Left ventricle myocardium inferior (tissue), 1 donor: ENCODE results near the gene TSPAN13. TPM values are rescaled to one million over a fixed set of nuclear protein-coding genes. Genes with fewer than 3 reads are reported as not detected.

Experiments used
- DNase-seq: peaks from one replicate; pipeline ENCODE4 v3.0.0-alpha.2; 2020
- H3K27ac ChIP-seq: fragments of 200-600 bp; replicated peaks from 2 replicates; pipeline ENCODE4 v1.8.0; 2021
- H3K27me3 ChIP-seq: fragments of 200-600 bp; 2 replicates; pipeline ENCODE4 v1.8.0; 2021; ENCODE audit warnings: low read depth
- H3K36me3 ChIP-seq: fragments of 200-600 bp; 2 replicates; pipeline ENCODE4 v1.8.0; 2021
- H3K4me1 ChIP-seq: fragments of 200-600 bp; 2 replicates; pipeline ENCODE4 v1.8.0; 2021
- H3K4me3 ChIP-seq: fragments of 200-600 bp; 2 replicates; pipeline ENCODE4 v1.8.0; 2021; ENCODE audit warnings: mild to moderate bottlenecking, moderate library complexity
- H3K9me3 ChIP-seq: fragments of 200-600 bp; replicated peaks from 2 replicates; pipeline ENCODE4 v1.8.0; 2021
- CTCF ChIP-seq: fragments of 200-600 bp; IDR thresholded peaks from 2 replicates; pipeline ENCODE4 v1.8.0; 2021; ENCODE audit warnings: antibody characterized with exemption, mild to moderate bottlenecking, borderline replicate concordance
- intact Hi-C: fragments of 100-400 bp; cut with micrococcal nuclease; formaldehyde crosslinking; loops from one replicate; pipeline ENCODE4 v1.11.0; 2022
- total RNA-seq: library from RNA; stranded (reverse); fragmentation: NEBNext Ultra II Directional; extraction: Animal tissue kit (Norgen Biotek cat#: 25700); gene quantifications from one replicate; pipeline ENCODE4 v1.2.1, GENCODE V29; 2021
- donor health status: DM: no; HTN: yes; CAD: no; lungs with severe emphysema.

The TSPAN13 gene
- total RNA-seq, 1 donor from 2014 or later: 13.7 TPM

GRCh38 chr7:16712916-16713315 is 40.6 kb upstream of the TSPAN13 start:
- H3K27ac ChIP-seq: no peak overlapping the region
- no peak for TF ChIP-seq CTCF
- no peak for DNase-seq
- intact Hi-C loops: no loop called here
- no peak overlapping the region for H3K4me3 ChIP-seq
- H3K4me1 ChIP-seq: no peaks in the 10 kb centered on the region
- H3K36me3 ChIP-seq: peaks cover 7% of the 10 kb centered on the region
- H3K9me3 ChIP-seq: no peaks in the 10 kb centered on the region
- H3K27me3 ChIP-seq: no peaks in the 10 kb centered on the region

- no peaks in the 10 kb centered on the region for H3K9me3 ChIP-seq
- no peak for TF ChIP-seq CTCF
Measured at GRCh38 chr7:16715928-16716327, 37.6 kb upstream of the TSPAN13 start.

GRCh38 chr7:16718111-16718656 is 35.4 kb upstream of the TSPAN13 start:
- H3K4me3 ChIP-seq: no peak overlapping the region
- no peaks in the 10 kb centered on the region for H3K4me1 ChIP-seq
- H3K36me3 ChIP-seq: no peaks in the 10 kb centered on the region
- no peak for TF ChIP-seq CTCF
- H3K9me3 ChIP-seq: no peaks in the 10 kb centered on the region
- intact Hi-C loops: no loop called here
- no peaks in the 10 kb centered on the region for H3K27me3 ChIP-seq
- DNase-seq: no peak
- no peak overlapping the region for H3K27ac ChIP-seq

More at GRCh38 chr7:16715928-16716327, 37.6 kb upstream of the TSPAN13 start:
- Histone ChIP-seq H3K27me3 (no peaks in the 10 kb centered on the region), H3K27ac (no peak overlapping the region), H3K36me3 (no peaks in the 10 kb centered on the region), H3K4me3 (no peak overlapping the region), H3K4me1 (no peaks in the 10 kb centered on the region)
- intact Hi-C loops: no loop called here
- no peak for DNase-seq

- DNase-seq: no peak
- Histone ChIP-seq H3K36me3 (no peaks in the 10 kb centered on the region), H3K4me3 (no peak overlapping the region), H3K9me3 (no peaks in the 10 kb centered on the region), H3K27me3 (no peaks in the 10 kb centered on the region), H3K27ac (no peak overlapping the region), H3K4me1 (no peaks in the 10 kb centered on the region)
- no peak for TF ChIP-seq CTCF
- intact Hi-C loops: no loop called here
Measured at GRCh38 chr7:16719699-16720098, 33.9 kb upstream of the TSPAN13 start.

GRCh38 chr7:16721541-16721940 is 32.0 kb upstream of the TSPAN13 start:
- no peak for DNase-seq
- intact Hi-C loops: no loop called here
- no peak for TF ChIP-seq CTCF
- Histone ChIP-seq H3K36me3 (no peaks in the 10 kb centered on the region), H3K9me3 (no peaks in the 10 kb centered on the region), H3K4me1 (no peaks in the 10 kb centered on the region), H3K4me3 (no peak overlapping the region), H3K27me3 (no peaks in the 10 kb centered on the region), H3K27ac (no peak overlapping the region)
